Thyroid gland (tissue), 4 donors: ENCODE results near the gene ENPP3. TPM values are rescaled to one million over a fixed set of nuclear protein-coding genes. Genes with fewer than 3 reads are reported as not detected.

Experiments
- DNase-seq, 2 donors: peaks; one replicate each; pipeline ENCODE4 v3.0.0-alpha.2; 2019
- H3K27ac ChIP-seq, 3 donors: fragments of 200-600 bp; sonication (generic); 1 replicate in 2 of 3; 2 replicates in 1 of 3; pipeline ENCODE4 v1.5.1; 2016 to 2019; ENCODE audit warnings: mild to moderate bottlenecking in 1 of 3, moderate library complexity in 1 of 3
- H3K27me3 ChIP-seq: fragments of 200-600 bp; sonication (generic); one replicate; pipeline ENCODE4 v1.5.1; 2019
- H3K36me3 ChIP-seq, 2 donors: fragments of 200-600 bp; sonication (generic); one replicate each; pipeline ENCODE4 v1.5.1; 2016 to 2019
- H3K4me1 ChIP-seq, 2 donors: fragments of 200-600 bp; sonication (generic); one replicate each; pipeline ENCODE4 v1.5.1; 2017 to 2019
- H3K4me3 ChIP-seq, 3 donors: fragments of 200-600 bp; sonication (generic); replicated peaks in 1 of 3; 1 replicate in 2 of 3; 2 replicates in 1 of 3; pipeline ENCODE4 v1.5.1; 2016; ENCODE audit warnings: mild to moderate bottlenecking in 1 of 3
- H3K9me3 ChIP-seq: fragments of 200-600 bp; sonication (generic); one replicate; pipeline ENCODE4 v1.5.1; 2017
- POLR2A ChIP-seq, 2 donors: fragments of 450-650 bp; IDR thresholded peaks; one replicate each; pipeline ENCODE4 v1.6.1; 2017; ENCODE audit warnings: antibody characterized with exemption in 2 of 2, mild to moderate bottlenecking in 2 of 2, moderate library complexity in 1 of 2
- WGBS, 2 donors: methylation state at CpG; one replicate each; pipeline ENCODE4 v1.1.5; 2017; 5-methylcytosine and 5-hydroxymethylcytosine counted together
- intact Hi-C: fragments of 100-400 bp; cut with DNase I; formaldehyde crosslinking; loops from one replicate; pipeline ENCODE4 v1.15.1; 2023
- total RNA-seq, 4 donors: library from RNA; depleted of rRNA; stranded (reverse); fragments of >200 nt; gene quantifications; one replicate each; pipeline ENCODE4 v1.2.3, GENCODE V29; 2016
- TF ChIP-seq, protein P1 (sequence below), 6 experiments: fragments of 200-600 bp in 3 of 6; fragments of 450-650 bp in 3 of 6; sonication (generic) in 3 of 6; IDR thresholded peaks; one replicate each; pipeline ENCODE4 v1.5.1; 2016 to 2019; ENCODE audit warnings: antibody characterized with exemption in 6 of 6, mild to moderate bottlenecking in 2 of 6, inconsistent platforms in 1 of 6, moderate library complexity in 1 of 6

ENPP3 gene
- total RNA-seq, 4 donors from 2014 or later, result 0.29 to 2.1 (median 0.85) TPM

DNA sequence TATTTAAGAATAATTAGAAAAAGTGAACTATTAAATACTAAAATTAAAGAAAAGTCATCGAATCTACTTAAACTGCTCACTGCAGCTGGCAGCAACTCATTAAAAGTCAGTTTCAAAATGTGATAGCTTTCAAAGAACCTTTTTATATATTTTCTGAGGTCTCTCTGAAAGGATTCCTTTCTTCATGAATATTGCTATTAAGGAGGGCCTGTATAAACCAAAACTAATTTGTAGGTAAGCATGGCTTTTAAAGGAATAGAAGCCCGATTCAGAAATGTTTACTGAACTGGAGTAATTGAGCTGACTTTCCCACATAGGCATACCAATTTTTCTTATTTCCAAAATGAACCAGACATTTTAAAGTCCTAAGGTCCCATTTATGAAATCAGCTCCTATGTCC is 129.5 kb downstream of the ENPP3 start:
- H3K27ac ChIP-seq, result no peak overlapping the region
- H3K27me3 ChIP-seq, result no peaks in the 10 kb centered on the region
- WGBS, 2 donors, result 84 to 87% methylated on average over 2 of the region's 2 CpGs
- TF ChIP-seq POLR2A (IDR thresholded peaks at IDR 0.05), result no peak
- TF ChIP-seq, protein P1, sequence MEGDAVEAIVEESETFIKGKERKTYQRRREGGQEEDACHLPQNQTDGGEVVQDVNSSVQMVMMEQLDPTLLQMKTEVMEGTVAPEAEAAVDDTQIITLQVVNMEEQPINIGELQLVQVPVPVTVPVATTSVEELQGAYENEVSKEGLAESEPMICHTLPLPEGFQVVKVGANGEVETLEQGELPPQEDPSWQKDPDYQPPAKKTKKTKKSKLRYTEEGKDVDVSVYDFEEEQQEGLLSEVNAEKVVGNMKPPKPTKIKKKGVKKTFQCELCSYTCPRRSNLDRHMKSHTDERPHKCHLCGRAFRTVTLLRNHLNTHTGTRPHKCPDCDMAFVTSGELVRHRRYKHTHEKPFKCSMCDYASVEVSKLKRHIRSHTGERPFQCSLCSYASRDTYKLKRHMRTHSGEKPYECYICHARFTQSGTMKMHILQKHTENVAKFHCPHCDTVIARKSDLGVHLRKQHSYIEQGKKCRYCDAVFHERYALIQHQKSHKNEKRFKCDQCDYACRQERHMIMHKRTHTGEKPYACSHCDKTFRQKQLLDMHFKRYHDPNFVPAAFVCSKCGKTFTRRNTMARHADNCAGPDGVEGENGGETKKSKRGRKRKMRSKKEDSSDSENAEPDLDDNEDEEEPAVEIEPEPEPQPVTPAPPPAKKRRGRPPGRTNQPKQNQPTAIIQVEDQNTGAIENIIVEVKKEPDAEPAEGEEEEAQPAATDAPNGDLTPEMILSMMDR (IDR thresholded peaks at IDR 0.05), result no peak
- H3K4me1 ChIP-seq, result no peaks in the 10 kb centered on the region
- no peak for DNase-seq
- no peaks in the 10 kb centered on the region for H3K9me3 ChIP-seq
- intact Hi-C loops, result no loop called here
- H3K36me3 ChIP-seq, result no peaks in the 10 kb centered on the region
- H3K4me3 ChIP-seq, result no peak overlapping the region

DNA sequence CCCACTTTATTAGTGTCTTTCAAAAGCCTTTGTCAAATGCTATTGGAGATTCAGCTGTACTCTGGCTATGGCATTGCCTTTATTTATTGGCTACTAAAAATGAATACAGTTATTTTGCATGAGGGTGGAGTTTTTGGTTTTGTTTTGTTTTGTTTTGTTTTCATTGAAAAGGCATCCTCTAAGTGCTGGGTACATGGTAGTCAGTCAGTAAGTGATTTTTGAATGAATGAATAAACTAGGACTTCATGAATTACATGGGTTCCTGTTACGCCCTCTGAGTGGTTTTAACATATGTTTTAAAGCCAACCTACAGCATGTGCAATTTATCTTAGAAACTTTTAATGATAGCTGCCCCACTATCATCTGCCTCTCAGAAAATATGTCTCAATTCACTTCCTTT is 131.9 kb downstream of the ENPP3 start:
- Histone ChIP-seq H3K36me3 (no peaks in the 10 kb centered on the region), H3K4me3 (no peak overlapping the region), H3K4me1 (no peaks in the 10 kb centered on the region), H3K27me3 (no peaks in the 10 kb centered on the region), H3K9me3 (no peaks in the 10 kb centered on the region), H3K27ac (no peak overlapping the region)
- intact Hi-C loops, result no loop called here
- TF ChIP-seq, protein P1 (IDR thresholded peaks at IDR 0.05), result no peak
- TF ChIP-seq POLR2A (IDR thresholded peaks at IDR 0.05), result no peak
- WGBS, 2 donors, result 88 to 91% methylated on average over 1 of the region's 1 CpG
- no peak for DNase-seq

DNA sequence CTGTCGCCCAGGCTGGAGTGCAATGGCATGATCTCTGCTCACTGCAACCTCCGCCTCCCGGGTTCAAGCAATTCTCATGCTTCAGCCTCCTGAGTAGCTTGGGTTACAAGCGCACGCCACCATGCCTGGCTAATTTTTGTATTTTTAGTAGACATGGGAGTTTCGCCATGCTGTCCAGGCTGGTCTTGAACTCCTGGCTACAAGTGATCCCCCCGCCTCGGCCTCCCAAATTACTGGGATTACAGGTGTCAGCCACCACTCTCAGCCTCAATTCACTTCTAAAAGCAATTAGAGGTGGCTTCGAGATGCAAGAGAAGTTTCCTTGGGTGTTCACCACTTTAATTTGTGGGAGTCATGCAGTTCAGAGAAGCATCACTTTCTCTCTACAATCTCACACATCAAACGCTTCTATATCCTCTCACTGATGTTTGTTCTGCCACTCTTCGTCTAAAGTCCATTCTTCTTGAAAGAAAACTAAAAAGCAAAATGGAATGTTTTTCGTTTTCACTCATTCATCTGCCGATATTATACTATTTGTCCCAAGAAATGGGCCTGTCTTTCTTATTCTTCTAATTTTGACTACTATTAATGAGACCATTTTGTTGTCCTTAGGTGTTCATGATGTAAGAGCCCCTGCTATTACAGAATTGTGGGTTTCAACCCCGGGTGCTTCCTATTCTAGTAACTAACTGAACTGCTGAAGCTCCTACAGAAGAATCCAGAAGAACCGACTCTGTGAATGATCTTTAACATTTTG is 132.5 kb downstream of the ENPP3 start:
- Histone ChIP-seq H3K4me3 (no peak overlapping the region), H3K27me3 (no peaks in the 10 kb centered on the region), H3K36me3 (no peaks in the 10 kb centered on the region), H3K27ac (no peak overlapping the region), H3K9me3 (no peaks in the 10 kb centered on the region), H3K4me1 (no peaks in the 10 kb centered on the region)
- WGBS, 2 donors, result 94 to 95% methylated on average over 15 of the region's 15 CpGs
- DNase-seq, result no peak
- intact Hi-C loops, result no loop called here
- TF ChIP-seq POLR2A (IDR thresholded peaks at IDR 0.05), result no peak
- TF ChIP-seq, protein P1 (IDR thresholded peaks at IDR 0.05), result no peak

DNA sequence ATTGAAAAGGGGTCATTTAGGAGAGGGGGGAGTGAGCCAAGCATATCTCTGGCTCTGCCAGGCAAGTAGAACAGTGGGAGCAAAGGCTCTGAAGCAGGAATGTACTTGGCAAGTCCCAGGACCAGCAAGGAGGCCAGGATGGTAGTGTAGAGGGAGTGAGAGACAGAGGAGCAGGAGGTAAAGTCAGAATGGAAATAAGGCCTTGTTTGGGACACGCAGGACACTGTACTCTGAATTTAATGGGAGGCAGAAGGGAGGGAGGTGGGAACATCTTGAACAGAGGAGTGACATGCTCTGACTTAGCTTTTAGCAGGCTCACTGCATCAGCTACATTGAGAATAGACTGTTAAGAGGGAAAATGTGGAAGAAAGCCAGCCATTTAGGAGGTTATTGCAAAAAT is 133.7 kb downstream of the ENPP3 start:
- WGBS, 2 donors, result 86% methylated on average over 1 of the region's 1 CpG
- no peak overlapping the region for H3K4me3 ChIP-seq
- H3K4me1 ChIP-seq, result no peaks in the 10 kb centered on the region
- H3K36me3 ChIP-seq, result no peaks in the 10 kb centered on the region
- H3K27me3 ChIP-seq, result no peaks in the 10 kb centered on the region
- no peak for DNase-seq
- no peak for TF ChIP-seq POLR2A (IDR thresholded peaks at IDR 0.05)
- TF ChIP-seq, protein P1 (IDR thresholded peaks at IDR 0.05), result no peak
- H3K27ac ChIP-seq, result no peak overlapping the region
- intact Hi-C loops, result no loop called here
- no peaks in the 10 kb centered on the region for H3K9me3 ChIP-seq

DNA sequence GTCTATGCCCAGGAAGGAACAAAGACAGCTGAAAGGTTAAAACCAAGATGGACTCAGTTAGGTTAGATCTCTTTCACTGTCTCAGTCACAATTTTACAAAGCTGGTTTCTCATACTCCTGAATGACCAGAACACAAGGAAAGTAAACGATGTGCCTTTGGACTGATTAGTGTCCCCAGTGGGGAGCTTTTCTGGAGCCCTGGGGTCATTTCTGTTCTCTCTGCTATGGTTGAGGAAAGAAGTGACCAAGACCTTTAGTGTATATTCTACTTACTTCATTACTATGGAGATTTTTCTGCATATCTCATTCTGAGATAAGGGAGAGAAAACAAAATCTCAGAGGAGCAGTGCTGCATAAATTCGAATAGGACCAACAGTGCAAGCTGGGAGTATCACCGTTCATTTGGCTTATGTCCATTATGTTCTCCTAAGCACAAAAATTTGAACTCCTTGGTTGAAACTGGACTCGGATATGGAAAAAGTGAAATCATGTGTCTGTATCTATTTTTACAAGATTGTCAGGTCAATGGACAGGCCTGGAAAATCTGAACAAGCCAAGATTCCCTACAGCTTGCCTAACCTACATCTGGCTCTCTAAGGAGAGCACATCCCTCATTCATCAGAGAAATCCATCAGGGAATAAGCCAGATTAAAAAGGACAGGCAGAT is 136.3 kb downstream of the ENPP3 start:
- no peaks in the 10 kb centered on the region for H3K4me1 ChIP-seq
- H3K27ac ChIP-seq, result no peak overlapping the region
- H3K27me3 ChIP-seq, result no peaks in the 10 kb centered on the region
- no peaks in the 10 kb centered on the region for H3K9me3 ChIP-seq
- H3K4me3 ChIP-seq, result no peak overlapping the region
- no peak for TF ChIP-seq POLR2A (IDR thresholded peaks at IDR 0.05)
- TF ChIP-seq, protein P1 (IDR thresholded peaks at IDR 0.05), result no peak
- H3K36me3 ChIP-seq, result no peaks in the 10 kb centered on the region
- DNase-seq, result no peak
- intact Hi-C loops, result no loop called here
- 65 to 79% methylated on average over 4 of the region's 4 CpGs for WGBS, 2 donors
